Breast epithelium (tissue), 3 donors: ENCODE results near the gene NANOGP8.

Experiments used
- POLR2A ChIP-seq: fragments of 450-650 bp; IDR thresholded peaks from one replicate; pipeline ENCODE4 v1.6.1; 2016; ENCODE audit warnings: antibody characterized with exemption, mild to moderate bottlenecking, moderate library complexity
- POLR2AphosphoS5 ChIP-seq, 3 donors: sonication (generic); formaldehyde crosslinking; IDR thresholded peaks; one replicate each; pipeline ENCODE4 v1.6.1; 2017; ENCODE audit warnings: antibody characterized with exemption in 3 of 3
- TF ChIP-seq, protein P1 (sequence below), 3 donors: fragments of 450-650 bp; IDR thresholded peaks; one replicate each; pipeline ENCODE4 v1.5.1; 2016 to 2017; ENCODE audit warnings: antibody characterized with exemption in 3 of 3, mild to moderate bottlenecking in 3 of 3, moderate library complexity in 3 of 3

DNA sequence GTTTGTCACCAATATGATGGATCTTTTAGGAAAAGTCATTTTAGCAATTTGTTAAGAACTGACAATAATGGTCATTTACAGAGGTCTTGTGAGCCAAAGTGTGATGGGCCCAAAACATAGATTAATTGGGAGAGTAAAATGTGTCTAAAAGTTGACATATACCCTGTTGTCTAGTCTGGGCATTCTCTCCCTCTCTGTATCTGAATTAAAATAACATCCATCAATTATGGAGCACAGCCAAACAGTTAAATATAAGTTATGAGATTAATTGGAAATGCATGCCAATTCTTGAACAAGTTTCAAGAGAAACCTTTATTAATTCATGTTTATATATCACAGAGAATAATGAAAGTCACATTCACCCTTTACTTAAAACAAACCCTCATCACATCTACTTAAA is 13.6 kb upstream of the NANOGP8 start:
- no peak for TF ChIP-seq POLR2A
- TF ChIP-seq, protein P1, sequence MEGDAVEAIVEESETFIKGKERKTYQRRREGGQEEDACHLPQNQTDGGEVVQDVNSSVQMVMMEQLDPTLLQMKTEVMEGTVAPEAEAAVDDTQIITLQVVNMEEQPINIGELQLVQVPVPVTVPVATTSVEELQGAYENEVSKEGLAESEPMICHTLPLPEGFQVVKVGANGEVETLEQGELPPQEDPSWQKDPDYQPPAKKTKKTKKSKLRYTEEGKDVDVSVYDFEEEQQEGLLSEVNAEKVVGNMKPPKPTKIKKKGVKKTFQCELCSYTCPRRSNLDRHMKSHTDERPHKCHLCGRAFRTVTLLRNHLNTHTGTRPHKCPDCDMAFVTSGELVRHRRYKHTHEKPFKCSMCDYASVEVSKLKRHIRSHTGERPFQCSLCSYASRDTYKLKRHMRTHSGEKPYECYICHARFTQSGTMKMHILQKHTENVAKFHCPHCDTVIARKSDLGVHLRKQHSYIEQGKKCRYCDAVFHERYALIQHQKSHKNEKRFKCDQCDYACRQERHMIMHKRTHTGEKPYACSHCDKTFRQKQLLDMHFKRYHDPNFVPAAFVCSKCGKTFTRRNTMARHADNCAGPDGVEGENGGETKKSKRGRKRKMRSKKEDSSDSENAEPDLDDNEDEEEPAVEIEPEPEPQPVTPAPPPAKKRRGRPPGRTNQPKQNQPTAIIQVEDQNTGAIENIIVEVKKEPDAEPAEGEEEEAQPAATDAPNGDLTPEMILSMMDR (IDR thresholded peaks at IDR 0.05) = no peak
- no peak for TF ChIP-seq POLR2AphosphoS5 (IDR thresholded peaks at IDR 0.05)
